COLO668 (cell line): ENCODE measurements around the gene ASCL2.
"Not testable (repeated sequence)": the region's sequence is repeated elsewhere in the genome, so short reads cannot be mapped to it uniquely, and the experiment has no call there.

Experiments
- DNase-seq: peaks from one replicate; lab custom pipeline; 2025; ENCODE audit not compliant: unreplicated experiment; lab: John Stamatoyannopoulos, UW

ASCL2 gene

GRCh38 chr11:2298795-2299761 lies 28.7 kb upstream of the ASCL2 start:
- DNase-seq: peak; percentile 25

- no peak for DNase-seq
Observed at GRCh38 chr11:2298131-2298794, 27.9 kb upstream of the ASCL2 start.

- DNase-seq: no peak
Observed at GRCh38 chr11:2297623-2298030, 27.2 kb upstream of the ASCL2 start.

- no peak for DNase-seq
Observed at GRCh38 chr11:2296913-2297622, 26.7 kb upstream of the ASCL2 start.

- DNase-seq: no peak
Observed at GRCh38 chr11:2295971-2296912, 25.9 kb upstream of the ASCL2 start.

GRCh38 chr11:2294926-2295290 lies 24.5 kb upstream of the ASCL2 start:
- DNase-seq: no peak

GRCh38 chr11:2293984-2294925 lies 23.9 kb upstream of the ASCL2 start:
- DNase-seq: no peak

- DNase-seq: no peak
Observed at GRCh38 chr11:2293531-2293971, 23.2 kb upstream of the ASCL2 start.

- no peak for DNase-seq
Observed at GRCh38 chr11:2290351-2290841, 20.0 kb upstream of the ASCL2 start.

- no peak for DNase-seq
Observed at GRCh38 chr11:2289859-2290258, 19.5 kb upstream of the ASCL2 start.

GRCh38 chr11:2289350-2289749 lies 19.0 kb upstream of the ASCL2 start:
- no peak for DNase-seq

- no peak for DNase-seq
Observed at GRCh38 chr11:2287091-2287490, 16.7 kb upstream of the ASCL2 start.

GRCh38 chr11:2286350-2286749 lies 16.0 kb upstream of the ASCL2 start:
- DNase-seq: not testable (repeated sequence)

- DNase-seq: no peak
Observed at GRCh38 chr11:2280208-2280607, 9.8 kb upstream of the ASCL2 start.

- no peak for DNase-seq
Observed at GRCh38 chr11:2277933-2278523, 7.6 kb upstream of the ASCL2 start.

GRCh38 chr11:2277008-2277346 lies 6.6 kb upstream of the ASCL2 start:
- DNase-seq: no peak

- no peak for DNase-seq
Observed at GRCh38 chr11:2276280-2277007, 6.1 kb upstream of the ASCL2 start.
